HCT116 (cell line): ENCODE results near the gene MINDY1. TPM values are rescaled to one million over a fixed set of nuclear protein-coding genes. Genes with fewer than 3 reads are reported as not detected.

Experiments used
- ATAC-seq: fragments of 200-7000 bp; cut with Tn5 transposase; 2 replicates; pipeline ENCODE4 v1.9.1; 2020; ENCODE audit warnings: mild to moderate bottlenecking, moderate library complexity
- BruUV-seq: library from RNA; stranded (reverse); fragments of 400-500 nt; replicated peaks from 2 replicates; lab custom pipeline; 2021; lab: Mats Ljungman, UMichigan
- CTCF ChIA-PET: fragments of 300-600 bp; sonication (Branson Sonifier 250); formaldehyde crosslinking; loops from one replicate; lab custom pipeline; 2021; ENCODE audit warnings: antibody characterized with exemption; lab: Charles Lee
- POLR2A ChIA-PET: fragments of 300-600, 350-600 bp; sonication (Branson Sonifier 250); formaldehyde crosslinking; loops from one replicate; lab custom pipeline; 2021; ENCODE audit warnings: antibody characterized with exemption; lab: Charles Lee
- RAD21 ChIA-PET, 2 experiments: fragments of 300-600 bp; sonication (Branson Sonifier 250); formaldehyde crosslinking; loops; one replicate each; lab custom pipeline; 2023; ENCODE audit warnings: low total read pairs in 2 of 2; ENCODE audit not compliant: uncharacterized antibody in 2 of 2, unreplicated experiment in 2 of 2, low non-redundant PET in 1 of 2; lab: Charles Lee
- DNase-seq: peaks from one replicate; pipeline ENCODE4 v3.0.0-alpha.2; 2010; ENCODE audit warnings: low read depth, low spot score
- H2AFZ ChIP-seq: fragments of 200-600 bp; shearing (Covaris generic), sonication (generic); 2 replicates; pipeline ENCODE4 v1.6.1; 2017; ENCODE audit warnings: low read depth, mixed run types, mixed read lengths, antibody characterized with exemption, low read length; ENCODE audit not compliant: poor library complexity, severe bottlenecking
- H3K27ac ChIP-seq: 2 replicates; pipeline ENCODE4 v1.5.1; 2012; ENCODE audit warnings: low read depth, low read length
- H3K27me3 ChIP-seq: fragments of 200-600 bp; sonication (generic); 2 replicates; pipeline ENCODE4 v1.6.1; 2016; ENCODE audit warnings: mixed run types, low read length, mixed read lengths; ENCODE audit not compliant: insufficient read depth
- H3K36me3 ChIP-seq, 2 experiments: fragments of 200-500 bp in 1 of 2; fragments of 200-600 bp in 1 of 2; sonication (Bioruptor generic) in 1 of 2; sonication (generic) in 1 of 2; 2 replicates each; pipeline versions ENCODE4 v1.5.1 to v1.6.1; 2014 to 2016; ENCODE audit warnings: low read length in 2 of 2, inconsistent platforms in 1 of 2, mixed read lengths in 1 of 2, mixed run types in 1 of 2; ENCODE audit not compliant: insufficient read depth in 2 of 2, control insufficient read depth in 1 of 2
- H3K4me1 ChIP-seq, 2 experiments: fragments of 200-600 bp in 1 of 2; sonication (generic) in 1 of 2; 2 replicates each; pipeline versions ENCODE4 v1.5.1 to v1.6.1; 2012 to 2017; ENCODE audit warnings: low read length in 2 of 2, inconsistent platforms in 1 of 2, mild to moderate bottlenecking in 1 of 2, mixed read lengths in 1 of 2, mixed run types in 1 of 2, moderate library complexity in 1 of 2; ENCODE audit not compliant: insufficient read depth in 2 of 2, control insufficient read depth in 1 of 2
- H3K4me2 ChIP-seq: fragments of 200-600 bp; sonication (generic); 2 replicates; pipeline ENCODE4 v1.6.1; 2017; ENCODE audit warnings: mixed run types, low read length, mixed read lengths
- H3K4me3 ChIP-seq, 2 experiments: fragments of 200-600 bp in 1 of 2; sonication (generic) in 1 of 2; replicated peaks in 1 of 2; 2 replicates each; pipeline ENCODE4 v1.5.1; 2011 to 2016; ENCODE audit warnings: low read length in 2 of 2, control low read depth in 1 of 2, low read depth in 1 of 2, mild to moderate bottlenecking in 1 of 2, mixed read lengths in 1 of 2, mixed run types in 1 of 2
- H3K79me2 ChIP-seq: fragments of 200-600 bp; sonication (generic); 2 replicates; pipeline ENCODE4 v1.6.1; 2017; ENCODE audit warnings: mild to moderate bottlenecking, mixed run types, low read length, moderate library complexity, mixed read lengths; ENCODE audit not compliant: insufficient read depth
- H3K9ac ChIP-seq: fragments of 200-600 bp; sonication (generic); 2 replicates; pipeline ENCODE4 v1.6.1; 2016; ENCODE audit warnings: low read length, mixed read lengths
- H3K9me2 ChIP-seq: fragments of 200-600 bp; sonication (generic), shearing (Covaris generic); 2 replicates; pipeline ENCODE4 v1.6.1; 2017; ENCODE audit warnings: mixed run types, mild to moderate bottlenecking, moderate library complexity; ENCODE audit not compliant: insufficient read depth
- H3K9me3 ChIP-seq, 2 experiments: fragments of 200-500 bp in 1 of 2; fragments of 200-600 bp in 1 of 2; sonication (Bioruptor generic) in 1 of 2; sonication (generic) in 1 of 2; 2 replicates each; pipeline ENCODE4 v1.6.1; 2014 to 2017; ENCODE audit warnings: low read length in 2 of 2, mixed read lengths in 2 of 2, inconsistent platforms in 1 of 2, low read depth in 1 of 2, mild to moderate bottlenecking in 1 of 2, mixed run types in 1 of 2, moderate library complexity in 1 of 2; ENCODE audit not compliant: control insufficient read depth in 1 of 2, insufficient read depth in 1 of 2
- H4K20me1 ChIP-seq: fragments of 200-600 bp; sonication (generic), shearing (Covaris generic); 2 replicates; pipeline ENCODE4 v1.6.1; 2017; ENCODE audit warnings: mixed run types, mild to moderate bottlenecking, moderate library complexity; ENCODE audit not compliant: insufficient read depth
- CEBPB ChIP-seq: IDR thresholded peaks from 2 replicates; pipeline ENCODE4 v1.6.1; 2012; ENCODE audit warnings: low read depth
- ELF1 ChIP-seq: IDR thresholded peaks from 2 replicates; pipeline ENCODE4 v1.6.1; 2012; ENCODE audit warnings: low read depth, borderline replicate concordance
- EZH2phosphoT487 ChIP-seq: fragments of 200-600 bp; IDR thresholded peaks from 2 replicates; pipeline ENCODE4 v1.6.1; 2018; ENCODE audit warnings: antibody characterized with exemption, borderline replicate concordance
- JUND ChIP-seq: IDR thresholded peaks from 2 replicates; pipeline ENCODE4 v1.6.1; 2012
- POLR2A ChIP-seq: IDR thresholded peaks from 2 replicates; pipeline ENCODE4 v1.7.0; 2011; ENCODE audit warnings: borderline replicate concordance; ENCODE audit not compliant: insufficient read depth, insufficient read length; ENCODE audit errors: extremely low read depth
- POLR2AphosphoS5 ChIP-seq: IDR thresholded peaks from 2 replicates; pipeline ENCODE4 v1.6.1; 2011; ENCODE audit warnings: mild to moderate bottlenecking, low read depth, low read length, moderate library complexity
- SP1 ChIP-seq: IDR thresholded peaks from 2 replicates; pipeline ENCODE4 v1.6.1; 2012; ENCODE audit warnings: low read depth
- TCF7L2 ChIP-seq: IDR thresholded peaks from 2 replicates; pipeline ENCODE4 v1.7.0; 2011; ENCODE audit warnings: borderline replicate concordance, inconsistent platforms; ENCODE audit not compliant: insufficient read depth, insufficient read length; ENCODE audit errors: extremely low read depth
- ZFX ChIP-seq: fragments of 450-650 bp; IDR thresholded peaks from 2 replicates; pipeline ENCODE4 v1.6.1; 2017
- intact Hi-C: fragments of 100-400 bp; cut with micrococcal nuclease; formaldehyde crosslinking; loops from 2 replicates; pipeline ENCODE4 v1.10.0; 2022
- total RNA-seq: library from RNA; stranded (reverse); gene quantifications from one replicate; pipeline ENCODE4 v1.2.1, GENCODE V29; 2021; ENCODE audit not compliant: unreplicated experiment
- TF ChIP-seq, protein P1 (sequence below): IDR thresholded peaks from 2 replicates; pipeline ENCODE4 v1.6.1; 2012
- TF ChIP-seq, protein P2 (sequence below): IDR thresholded peaks from 2 replicates; pipeline ENCODE4 v1.6.1; 2012; ENCODE audit warnings: low read depth
- TF ChIP-seq, protein P3 (sequence below): IDR thresholded peaks from 2 replicates; pipeline ENCODE4 v1.6.1; 2011; ENCODE audit warnings: mild to moderate bottlenecking, low read length, moderate library complexity; ENCODE audit not compliant: insufficient replicate concordance; ENCODE audit errors: extremely low read depth

MINDY1 gene
- total RNA-seq, 1 experiment from 2014 or later = 1.2 TPM

DNA sequence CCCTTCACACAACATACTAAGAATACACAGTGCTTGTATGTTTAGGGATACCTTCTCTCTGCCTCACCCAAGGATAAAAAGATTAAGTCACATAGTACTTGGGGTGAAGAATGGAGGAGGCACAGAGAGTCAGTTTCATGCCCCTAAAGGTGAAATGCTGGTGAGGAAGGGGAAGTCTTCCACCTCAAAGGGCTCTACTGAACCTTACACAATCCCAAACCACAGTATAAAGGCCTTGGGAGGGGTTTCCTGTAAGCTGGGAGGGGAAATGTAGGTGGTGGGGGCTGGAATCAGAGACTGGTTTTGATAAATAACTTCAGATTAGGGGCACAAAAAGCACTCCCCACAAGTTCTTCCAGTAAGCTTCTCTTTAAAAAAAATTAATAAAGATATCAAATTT lies 3.5 kb downstream of the MINDY1 start:
- RAD21 ChIA-PET = no interaction called here
- no peaks in the 10 kb centered on the region for H3K36me3 ChIP-seq
- H3K79me2 ChIP-seq = no peaks in the 10 kb centered on the region
- H3K4me1 ChIP-seq = peaks cover 9 to 46% of the 10 kb centered on the region in 2 experiments; a peak in 3 of 4 replicates
- CTCF ChIA-PET = no interaction called here
- POLR2A ChIA-PET = no interaction called here
- H3K4me3 ChIP-seq = no peak overlapping the region
- TF ChIP-seq POLR2A = no peak
- TF ChIP-seq JUND = no peak
- no peak overlapping the region for H2AFZ ChIP-seq
- H3K27me3 ChIP-seq = no peaks in the 10 kb centered on the region
- H3K9ac ChIP-seq = no peak overlapping the region
- H3K9me3 ChIP-seq = no peaks in the 10 kb centered on the region
- no peak overlapping the region for H3K27ac ChIP-seq
- H4K20me1 ChIP-seq = no peaks in the 10 kb centered on the region
- ATAC-seq (no peak), DNase-seq (no peak)
- intact Hi-C loops = no loop called here
- H3K4me2 ChIP-seq = no peak overlapping the region
- BruUV-seq = no TSS peak
- no peaks in the 10 kb centered on the region for H3K9me2 ChIP-seq

DNA sequence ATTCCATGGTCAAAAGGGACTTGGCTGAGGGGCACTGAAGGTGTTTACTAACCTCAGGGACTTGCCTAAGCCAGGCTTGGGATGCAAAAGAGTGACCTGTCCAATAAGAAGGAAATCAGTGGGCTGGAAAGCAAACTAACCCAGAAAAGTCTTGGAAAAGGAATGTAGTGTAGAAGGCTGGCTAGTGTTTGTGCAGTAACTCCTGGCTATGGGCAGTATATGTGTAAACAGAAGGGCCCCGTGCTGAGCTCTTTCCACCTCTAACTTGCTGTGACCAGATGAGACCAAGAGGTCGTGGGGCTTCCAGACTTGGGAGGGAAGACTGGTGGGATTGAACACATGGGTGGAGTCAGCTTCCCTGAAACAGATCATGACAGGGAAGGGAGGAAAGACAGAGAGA lies 4.1 kb downstream of the MINDY1 start:
- ATAC-seq (no peak), DNase-seq (no peak)
- RAD21 ChIA-PET = no interaction called here
- BruUV-seq = no TSS peak
- Histone ChIP-seq H3K27ac (no peak overlapping the region), H3K9me3 (no peaks in the 10 kb centered on the region), H3K9me2 (no peaks in the 10 kb centered on the region), H3K4me2 (no peak overlapping the region), H3K27me3 (no peaks in the 10 kb centered on the region), H3K9ac (no peak overlapping the region), H3K4me3 (no peak overlapping the region), H3K4me1 (peaks cover 9 to 46% of the 10 kb centered on the region in 2 experiments; a peak in 3 of 4 replicates), H2AFZ (no peak overlapping the region), H3K36me3 (no peaks in the 10 kb centered on the region), H3K79me2 (no peaks in the 10 kb centered on the region), H4K20me1 (no peaks in the 10 kb centered on the region)
- TF ChIP-seq CEBPB (no peak), TCF7L2 (no peak), POLR2A (no peak), ELF1 (no peak), JUND (no peak), SP1 (no peak), EZH2phosphoT487 (no peak), POLR2AphosphoS5 (no peak), ZFX (no peak)
- TF ChIP-seq, protein P1, sequence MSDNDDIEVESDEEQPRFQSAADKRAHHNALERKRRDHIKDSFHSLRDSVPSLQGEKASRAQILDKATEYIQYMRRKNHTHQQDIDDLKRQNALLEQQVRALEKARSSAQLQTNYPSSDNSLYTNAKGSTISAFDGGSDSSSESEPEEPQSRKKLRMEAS = no peak
- TF ChIP-seq, protein P2, sequence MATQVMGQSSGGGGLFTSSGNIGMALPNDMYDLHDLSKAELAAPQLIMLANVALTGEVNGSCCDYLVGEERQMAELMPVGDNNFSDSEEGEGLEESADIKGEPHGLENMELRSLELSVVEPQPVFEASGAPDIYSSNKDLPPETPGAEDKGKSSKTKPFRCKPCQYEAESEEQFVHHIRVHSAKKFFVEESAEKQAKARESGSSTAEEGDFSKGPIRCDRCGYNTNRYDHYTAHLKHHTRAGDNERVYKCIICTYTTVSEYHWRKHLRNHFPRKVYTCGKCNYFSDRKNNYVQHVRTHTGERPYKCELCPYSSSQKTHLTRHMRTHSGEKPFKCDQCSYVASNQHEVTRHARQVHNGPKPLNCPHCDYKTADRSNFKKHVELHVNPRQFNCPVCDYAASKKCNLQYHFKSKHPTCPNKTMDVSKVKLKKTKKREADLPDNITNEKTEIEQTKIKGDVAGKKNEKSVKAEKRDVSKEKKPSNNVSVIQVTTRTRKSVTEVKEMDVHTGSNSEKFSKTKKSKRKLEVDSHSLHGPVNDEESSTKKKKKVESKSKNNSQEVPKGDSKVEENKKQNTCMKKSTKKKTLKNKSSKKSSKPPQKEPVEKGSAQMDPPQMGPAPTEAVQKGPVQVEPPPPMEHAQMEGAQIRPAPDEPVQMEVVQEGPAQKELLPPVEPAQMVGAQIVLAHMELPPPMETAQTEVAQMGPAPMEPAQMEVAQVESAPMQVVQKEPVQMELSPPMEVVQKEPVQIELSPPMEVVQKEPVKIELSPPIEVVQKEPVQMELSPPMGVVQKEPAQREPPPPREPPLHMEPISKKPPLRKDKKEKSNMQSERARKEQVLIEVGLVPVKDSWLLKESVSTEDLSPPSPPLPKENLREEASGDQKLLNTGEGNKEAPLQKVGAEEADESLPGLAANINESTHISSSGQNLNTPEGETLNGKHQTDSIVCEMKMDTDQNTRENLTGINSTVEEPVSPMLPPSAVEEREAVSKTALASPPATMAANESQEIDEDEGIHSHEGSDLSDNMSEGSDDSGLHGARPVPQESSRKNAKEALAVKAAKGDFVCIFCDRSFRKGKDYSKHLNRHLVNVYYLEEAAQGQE = no peak
- TF ChIP-seq, protein P3, sequence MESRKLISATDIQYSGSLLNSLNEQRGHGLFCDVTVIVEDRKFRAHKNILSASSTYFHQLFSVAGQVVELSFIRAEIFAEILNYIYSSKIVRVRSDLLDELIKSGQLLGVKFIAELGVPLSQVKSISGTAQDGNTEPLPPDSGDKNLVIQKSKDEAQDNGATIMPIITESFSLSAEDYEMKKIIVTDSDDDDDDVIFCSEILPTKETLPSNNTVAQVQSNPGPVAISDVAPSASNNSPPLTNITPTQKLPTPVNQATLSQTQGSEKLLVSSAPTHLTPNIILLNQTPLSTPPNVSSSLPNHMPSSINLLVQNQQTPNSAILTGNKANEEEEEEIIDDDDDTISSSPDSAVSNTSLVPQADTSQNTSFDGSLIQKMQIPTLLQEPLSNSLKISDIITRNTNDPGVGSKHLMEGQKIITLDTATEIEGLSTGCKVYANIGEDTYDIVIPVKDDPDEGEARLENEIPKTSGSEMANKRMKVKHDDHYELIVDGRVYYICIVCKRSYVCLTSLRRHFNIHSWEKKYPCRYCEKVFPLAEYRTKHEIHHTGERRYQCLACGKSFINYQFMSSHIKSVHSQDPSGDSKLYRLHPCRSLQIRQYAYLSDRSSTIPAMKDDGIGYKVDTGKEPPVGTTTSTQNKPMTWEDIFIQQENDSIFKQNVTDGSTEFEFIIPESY = no peak
- CTCF ChIA-PET = no interaction called here
- intact Hi-C loops = no loop called here
- POLR2A ChIA-PET = no interaction called here
